Measurements from ENCODE around the gene SLC20A1. TPM values are rescaled to one million over a fixed set of nuclear protein-coding genes. Genes with fewer than 3 reads are reported as not detected.

SLC20A1 gene
- total and polyA plus RNA-seq, 11 donors: 5.6 to 51.7 (median 12.0) TPM

- no peak for ATAC-seq
Observed at GRCh38 chr2:112639936-112640335, 5.8 kb upstream of the SLC20A1 start.

GRCh38 chr2:112640467-112640799, 5.3 kb upstream of the SLC20A1 start:
- WGBS, 4 donors: 76 to 92% (median 89%) methylated on average over 2 of the region's 2 CpGs
- Histone ChIP-seq H3K27ac (peak overlapping the region in 6 of 12 donors; percentile 65 to 75 (median 70)), H3K36me3 (no peaks in the 10 kb centered on the region), H3K4me3 (no peak overlapping the region), H3K9me3 (no peaks in the 10 kb centered on the region), H3K4me1 (peaks cover 0 to 65% (median 12%) of the 10 kb centered on the region in 12 donors), H3K27me3 (no peaks in the 10 kb centered on the region)
- intact Hi-C loops (cut with DNase I): no loop called here
- ATAC-seq (no peak), DNase-seq (no peak)
- no peak for TF ChIP-seq POLR2A (IDR thresholded peaks at IDR 0.05)
- no peak for TF ChIP-seq CTCF (IDR thresholded peaks at IDR 0.05)

More at GRCh38 chr2:112639936-112640335, 5.8 kb upstream of the SLC20A1 start:
- Histone ChIP-seq H3K27me3 (no peaks in the 10 kb centered on the region), H3K9me3 (no peaks in the 10 kb centered on the region), H3K27ac (peak overlapping the region in 6 of 12 donors; percentile 65 to 75 (median 70)), H3K36me3 (no peaks in the 10 kb centered on the region), H3K4me1 (peaks cover 0 to 63% (median 12%) of the 10 kb centered on the region in 12 donors), H3K4me3 (no peak overlapping the region)
- TF ChIP-seq CTCF (IDR thresholded peaks at IDR 0.05): no peak
- TF ChIP-seq POLR2A (IDR thresholded peaks at IDR 0.05): no peak
- intact Hi-C loops (cut with DNase I): no loop called here
- DNase-seq: no peak
- WGBS, 4 donors: 90 to 94% (median 93%) methylated on average over 3 of the region's 3 CpGs

- intact Hi-C loops (cut with DNase I): no loop called here
Observed at GRCh38 chr2:112640800-112641675, 4.7 kb upstream of the SLC20A1 start.

More at GRCh38 chr2:112640800-112641675, 4.7 kb upstream of the SLC20A1 start:
- H3K27me3 ChIP-seq: no peaks in the 10 kb centered on the region
- H3K27ac ChIP-seq: peak overlapping the region in 9 of 12 donors; percentile 31 to 77 (median 66)
- no peaks in the 10 kb centered on the region for H3K36me3 ChIP-seq
- H3K4me3 ChIP-seq: no peak overlapping the region
- H3K9me3 ChIP-seq: no peaks in the 10 kb centered on the region
- WGBS, 4 donors: 47 to 68% (median 56%) methylated on average over 7 to 8 of the region's 8 CpGs
- DNase-seq (peak in 3 of 5 donors; percentile 33 to 61 (median 46)), ATAC-seq (peak in 2 of 4 donors; percentile 40 to 59)
- TF ChIP-seq POLR2A (IDR thresholded peaks at IDR 0.05): no peak
- no peak for TF ChIP-seq CTCF (IDR thresholded peaks at IDR 0.05)
- H3K4me1 ChIP-seq: peaks cover 0 to 64% (median 12%) of the 10 kb centered on the region in 12 donors

Measured in heart left ventricle (tissue), 16 donors.